IMR-90 (cell line): ENCODE measurements around the gene MSMO1. TPM values are rescaled to one million over a fixed set of nuclear protein-coding genes. Genes with fewer than 3 reads are reported as not detected.

Experiments
- ATAC-seq: fragments of 200-7000 bp; cut with Tn5 transposase; 2 replicates; pipeline ENCODE4 v1.9.1; 2020; ENCODE audit warnings: low read depth, mild to moderate bottlenecking, moderate library complexity
- BruUV-seq: library from RNA; stranded (reverse); fragments of 400-500 nt; replicated peaks from 2 replicates; lab custom pipeline; 2021; lab: Mats Ljungman, UMichigan
- CTCF ChIA-PET: fragments of 300-600 bp; formaldehyde crosslinking; extraction: SDS; loops from one replicate; lab custom pipeline; 2021; ENCODE audit warnings: antibody characterized with exemption; lab: Yijun Ruan, JAX
- POLR2A ChIA-PET: fragments of 300-600 bp; sonication (Branson Sonifier 250); formaldehyde crosslinking; loops from one replicate; lab custom pipeline; 2022; ENCODE audit warnings: antibody characterized with exemption; ENCODE audit not compliant: unreplicated experiment; lab: Charles Lee
- DNase-seq: peaks from one replicate; pipeline ENCODE4 v3.0.0; 2013
- H2AFZ ChIP-seq: replicated peaks from 2 replicates; pipeline ENCODE3; 2013; ENCODE audit warnings: low read length, mild to moderate bottlenecking; ENCODE audit not compliant: poor library complexity
- H2AK5ac ChIP-seq: 2 replicates; pipeline ENCODE4 v1.6.1; 2013; ENCODE audit warnings: low read depth, low read length, inconsistent platforms
- H2AK9ac ChIP-seq: replicated peaks from 2 replicates; pipeline ENCODE3; 2013; ENCODE audit warnings: mild to moderate bottlenecking, low read depth, low read length, moderate library complexity; ENCODE audit not compliant: poor library complexity
- H2BK120ac ChIP-seq: 2 replicates; pipeline ENCODE4 v1.6.1; 2013; ENCODE audit warnings: low read depth, low read length, inconsistent platforms
- H2BK15ac ChIP-seq: 3 replicates; pipeline ENCODE4 v1.6.1; 2013; ENCODE audit warnings: low read depth, low read length, inconsistent platforms
- H2BK20ac ChIP-seq: 2 replicates; pipeline ENCODE4 v1.6.1; 2013; ENCODE audit warnings: low read depth, mild to moderate bottlenecking, inconsistent platforms, low read length, moderate library complexity
- H2BK5ac ChIP-seq: 2 replicates; pipeline ENCODE4 v1.6.1; 2013; ENCODE audit warnings: mild to moderate bottlenecking, low read depth, low read length, inconsistent platforms; ENCODE audit not compliant: poor library complexity, severe bottlenecking
- H3K14ac ChIP-seq: replicated peaks from 2 replicates; pipeline ENCODE4 v1.6.1; 2013; ENCODE audit warnings: low read depth, low read length, inconsistent platforms
- H3K18ac ChIP-seq: 2 replicates; pipeline ENCODE4 v1.6.1; 2013; ENCODE audit warnings: low read depth, low read length, control low read depth
- H3K23ac ChIP-seq: 2 replicates; pipeline ENCODE4 v1.6.1; 2013; ENCODE audit warnings: low read depth, low read length, inconsistent platforms
- H3K27ac ChIP-seq: 2 replicates; pipeline ENCODE4 v1.5.1; 2013; ENCODE audit warnings: mild to moderate bottlenecking, control low read depth, low read length; ENCODE audit not compliant: insufficient read depth
- H3K27me3 ChIP-seq: 2 replicates; pipeline ENCODE4 v1.6.1; 2013; ENCODE audit warnings: low read length; ENCODE audit not compliant: control insufficient read depth, insufficient read depth
- H3K36me3 ChIP-seq: 2 replicates; pipeline ENCODE4 v1.6.1; 2013; ENCODE audit warnings: low read length, mixed read lengths; ENCODE audit not compliant: control insufficient read depth, insufficient read depth
- H3K4ac ChIP-seq: 2 replicates; pipeline ENCODE4 v1.6.1; 2013; ENCODE audit warnings: low read depth, low read length, inconsistent platforms
- H3K4me1 ChIP-seq: 2 replicates; pipeline ENCODE4 v1.6.1; 2013; ENCODE audit warnings: low read length, mixed read lengths; ENCODE audit not compliant: control insufficient read depth, insufficient read depth
- H3K4me2 ChIP-seq: 2 replicates; pipeline ENCODE4 v1.6.1; 2013; ENCODE audit warnings: low read depth, mild to moderate bottlenecking, control low read depth, low read length, moderate library complexity
- H3K4me3 ChIP-seq: 2 replicates; pipeline ENCODE4 v1.5.1; 2013; ENCODE audit warnings: low read depth, mild to moderate bottlenecking, control low read depth, low read length, moderate library complexity; ENCODE audit not compliant: insufficient read depth
- H3K56ac ChIP-seq: 2 replicates; pipeline ENCODE4 v1.6.1; 2013; ENCODE audit warnings: low read length, inconsistent platforms; ENCODE audit not compliant: insufficient read depth; ENCODE audit errors: extremely low read depth
- H3K79me1 ChIP-seq, 2 experiments: 2 replicates each; pipeline ENCODE4 v1.6.1; 2013; ENCODE audit warnings: low read length in 2 of 2, inconsistent platforms in 1 of 2, low read depth in 1 of 2
- H3K9ac ChIP-seq: 2 replicates; pipeline ENCODE4 v1.6.1; 2013; ENCODE audit warnings: low read depth, low read length, control low read depth
- H3K9me1 ChIP-seq: 2 replicates; pipeline ENCODE4 v1.6.1; 2013; ENCODE audit warnings: low read length, inconsistent platforms; ENCODE audit not compliant: insufficient read depth
- H3K9me3 ChIP-seq: 2 replicates; pipeline ENCODE4 v1.6.1; 2013; ENCODE audit warnings: low read length; ENCODE audit not compliant: control insufficient read depth, insufficient read depth
- H4K20me1 ChIP-seq: 2 replicates; pipeline ENCODE4 v1.6.1; 2013; ENCODE audit warnings: low read length, inconsistent platforms; ENCODE audit not compliant: insufficient read depth
- H4K5ac ChIP-seq: 2 replicates; pipeline ENCODE4 v1.6.1; 2013; ENCODE audit warnings: mild to moderate bottlenecking, low read depth, low read length, control low read depth
- H4K8ac ChIP-seq, 2 experiments: 2 replicates each; pipeline ENCODE4 v1.6.1; 2013; ENCODE audit warnings: low read depth in 2 of 2, low read length in 2 of 2, control low read depth in 1 of 2, inconsistent platforms in 1 of 2
- H4K91ac ChIP-seq: 2 replicates; pipeline ENCODE4 v1.6.1; 2013; ENCODE audit warnings: low read depth, low read length, inconsistent platforms; ENCODE audit not compliant: insufficient read depth
- BHLHE40 ChIP-seq: fragments of 150-350 bp; IDR thresholded peaks from 2 replicates; pipeline ENCODE4 v1.6.1; 2016; ENCODE audit warnings: mild to moderate bottlenecking, low read depth, low read length
- CHD1 ChIP-seq: IDR thresholded peaks from 2 replicates; pipeline ENCODE4 v1.6.1; 2012; ENCODE audit warnings: low read depth, low read length, improper control_type of control experiment
- CTCF ChIP-seq: conservative IDR thresholded peaks from 2 replicates; pipeline ENCODE4 v1.5.1; 2012; ENCODE audit warnings: mild to moderate bottlenecking, low read depth, low read length, improper control_type of control experiment
- ELK1 ChIP-seq: fragments of 150-350 bp; IDR thresholded peaks from 2 replicates; pipeline ENCODE4 v1.6.1; 2016; ENCODE audit warnings: low read depth, mild to moderate bottlenecking, low read length, moderate library complexity, borderline replicate concordance
- MAZ ChIP-seq: IDR thresholded peaks from 2 replicates; pipeline ENCODE4 v1.6.1; 2012; ENCODE audit warnings: low read depth, mild to moderate bottlenecking, low read length, improper control_type of control experiment, moderate library complexity, borderline replicate concordance
- MXI1 ChIP-seq: IDR thresholded peaks from 2 replicates; pipeline ENCODE4 v1.6.1; 2012; ENCODE audit warnings: low read depth, mild to moderate bottlenecking, low read length, moderate library complexity, borderline replicate concordance
- POLR2A ChIP-seq: IDR thresholded peaks from 2 replicates; pipeline ENCODE4 v1.6.1; 2012; ENCODE audit warnings: mild to moderate bottlenecking, low read depth, low read length
- RAD21 ChIP-seq: IDR thresholded peaks from 2 replicates; pipeline ENCODE4 v1.6.1; 2012; ENCODE audit warnings: low read length, improper control_type of control experiment
- RCOR1 ChIP-seq: IDR thresholded peaks from 2 replicates; pipeline ENCODE4 v1.6.1; 2012; ENCODE audit warnings: mild to moderate bottlenecking, low read length, improper control_type of control experiment; ENCODE audit not compliant: insufficient replicate concordance
- SMC3 ChIP-seq: fragments of 150-350 bp; IDR thresholded peaks from 2 replicates; pipeline ENCODE4 v1.6.1; 2016; ENCODE audit warnings: low read depth, mild to moderate bottlenecking, antibody characterized with exemption, low read length, moderate library complexity
- dilution Hi-C: fragments of 300-500 bp; cut with HindIII; formaldehyde crosslinking; loops from one replicate; pipeline ENCODE4 v1.14.3; 2018; ENCODE audit warnings: low sequenced_read_pairs; ENCODE audit not compliant: unreplicated experiment
- in situ Hi-C: fragments of 300-500 bp; cut with MboI; formaldehyde crosslinking; loops from 3 replicates; pipeline ENCODE4 v1.14.3; 2019; ENCODE audit warnings: low sequenced_read_pairs, inconsistent platforms, mixed read lengths
- intact Hi-C: fragments of 100-400 bp; cut with micrococcal nuclease; formaldehyde crosslinking; loops from 2 replicates; pipeline ENCODE4 v1.10.0; 2022
- polyA plus RNA-seq, 3 experiments: library from polyadenylated mRNA; depleted of rRNA; stranded (reverse); fragments of >200 nt; gene quantifications; 2 replicates each; pipeline ENCODE4 v1.2.3, GENCODE V29; 2012; ENCODE audit warnings: low replicate concordance in 1 of 3
- total RNA-seq: library from RNA; depleted of rRNA; stranded (reverse); fragments of >200 nt; gene quantifications from 2 replicates; pipeline ENCODE4 v1.2.3, GENCODE V29; 2012

MSMO1 gene
- total and polyA plus RNA-seq, 2 of the 4 experiments (the other 2 are of a cell fraction): 40.1 to 42.1 TPM

- H2BK20ac ChIP-seq: no peak overlapping the region
- dilution Hi-C loops: no loop called here
These were observed 61.3 kb downstream of the MSMO1 start for GRCh38 chr4:165388756-165389155.

More at GRCh38 chr4:165388756-165389155, 61.3 kb downstream of the MSMO1 start:
- POLR2A ChIA-PET: no interaction called here
- H2AK9ac ChIP-seq: no peak overlapping the region
- no peak overlapping the region for H3K14ac ChIP-seq
- H3K36me3 ChIP-seq: no peaks in the 10 kb centered on the region
- no peak overlapping the region for H3K4me2 ChIP-seq
- H2BK5ac ChIP-seq: no peak overlapping the region
- no peak overlapping the region for H2BK120ac ChIP-seq
- H3K23ac ChIP-seq: no peak overlapping the region
- no peaks in the 10 kb centered on the region for H3K27me3 ChIP-seq
- no peak overlapping the region for H4K8ac ChIP-seq
- no peaks in the 10 kb centered on the region for H4K20me1 ChIP-seq
- H3K56ac ChIP-seq: no peak overlapping the region
- no peak overlapping the region for H2AK5ac ChIP-seq
- no peaks in the 10 kb centered on the region for H3K4me1 ChIP-seq
- DNase-seq: no peak
- no peak overlapping the region for H3K18ac ChIP-seq
- no peaks in the 10 kb centered on the region for H3K9me1 ChIP-seq
- no peak overlapping the region for H4K91ac ChIP-seq
- TF ChIP-seq MXI1 (no peak), ELK1 (no peak), SMC3 (no peak), CHD1 (no peak), BHLHE40 (no peak), RCOR1 (no peak), CTCF (no peak), POLR2A (no peak), RAD21 (no peak), MAZ (no peak)
- no peak overlapping the region for H3K9ac ChIP-seq
- H3K79me1 ChIP-seq: no peaks in the 10 kb centered on the region
- H2AFZ ChIP-seq: no peak overlapping the region
- in situ Hi-C loops (no loop called here), intact Hi-C loops (no loop called here)
- H2BK15ac ChIP-seq: no peak overlapping the region
- no peak overlapping the region for H4K5ac ChIP-seq
- ATAC-seq: no peak
- BruUV-seq: no TSS peak
- H3K4me3 ChIP-seq: no peak overlapping the region
- H3K9me3 ChIP-seq: no peaks in the 10 kb centered on the region
- H3K27ac ChIP-seq: no peak overlapping the region
- CTCF ChIA-PET: interaction anchor here (1.2 kb wide), 1 partner anchor 10 kb away, joined by 5 read pairs; the partner anchor contains the start of gene CPE
- no peak overlapping the region for H3K4ac ChIP-seq
